Limb (tissue), 2 donors: ENCODE results near the gene DLEC1.

ENCODE experiments used
- DNase-seq, 2 donors: peaks; one replicate each; pipeline ENCODE4 v3.0.0-alpha.2; 2016; ENCODE audit errors: extremely low spot score in 2 of 2

Gene DLEC1, protein sequence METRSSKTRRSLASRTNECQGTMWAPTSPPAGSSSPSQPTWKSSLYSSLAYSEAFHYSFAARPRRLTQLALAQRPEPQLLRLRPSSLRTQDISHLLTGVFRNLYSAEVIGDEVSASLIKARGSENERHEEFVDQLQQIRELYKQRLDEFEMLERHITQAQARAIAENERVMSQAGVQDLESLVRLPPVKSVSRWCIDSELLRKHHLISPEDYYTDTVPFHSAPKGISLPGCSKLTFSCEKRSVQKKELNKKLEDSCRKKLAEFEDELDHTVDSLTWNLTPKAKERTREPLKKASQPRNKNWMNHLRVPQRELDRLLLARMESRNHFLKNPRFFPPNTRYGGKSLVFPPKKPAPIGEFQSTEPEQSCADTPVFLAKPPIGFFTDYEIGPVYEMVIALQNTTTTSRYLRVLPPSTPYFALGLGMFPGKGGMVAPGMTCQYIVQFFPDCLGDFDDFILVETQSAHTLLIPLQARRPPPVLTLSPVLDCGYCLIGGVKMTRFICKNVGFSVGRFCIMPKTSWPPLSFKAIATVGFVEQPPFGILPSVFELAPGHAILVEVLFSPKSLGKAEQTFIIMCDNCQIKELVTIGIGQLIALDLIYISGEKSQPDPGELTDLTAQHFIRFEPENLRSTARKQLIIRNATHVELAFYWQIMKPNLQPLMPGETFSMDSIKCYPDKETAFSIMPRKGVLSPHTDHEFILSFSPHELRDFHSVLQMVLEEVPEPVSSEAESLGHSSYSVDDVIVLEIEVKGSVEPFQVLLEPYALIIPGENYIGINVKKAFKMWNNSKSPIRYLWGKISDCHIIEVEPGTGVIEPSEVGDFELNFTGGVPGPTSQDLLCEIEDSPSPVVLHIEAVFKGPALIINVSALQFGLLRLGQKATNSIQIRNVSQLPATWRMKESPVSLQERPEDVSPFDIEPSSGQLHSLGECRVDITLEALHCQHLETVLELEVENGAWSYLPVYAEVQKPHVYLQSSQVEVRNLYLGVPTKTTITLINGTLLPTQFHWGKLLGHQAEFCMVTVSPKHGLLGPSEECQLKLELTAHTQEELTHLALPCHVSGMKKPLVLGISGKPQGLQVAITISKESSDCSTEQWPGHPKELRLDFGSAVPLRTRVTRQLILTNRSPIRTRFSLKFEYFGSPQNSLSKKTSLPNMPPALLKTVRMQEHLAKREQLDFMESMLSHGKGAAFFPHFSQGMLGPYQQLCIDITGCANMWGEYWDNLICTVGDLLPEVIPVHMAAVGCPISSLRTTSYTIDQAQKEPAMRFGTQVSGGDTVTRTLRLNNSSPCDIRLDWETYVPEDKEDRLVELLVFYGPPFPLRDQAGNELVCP (N-terminal part only)

DNA sequence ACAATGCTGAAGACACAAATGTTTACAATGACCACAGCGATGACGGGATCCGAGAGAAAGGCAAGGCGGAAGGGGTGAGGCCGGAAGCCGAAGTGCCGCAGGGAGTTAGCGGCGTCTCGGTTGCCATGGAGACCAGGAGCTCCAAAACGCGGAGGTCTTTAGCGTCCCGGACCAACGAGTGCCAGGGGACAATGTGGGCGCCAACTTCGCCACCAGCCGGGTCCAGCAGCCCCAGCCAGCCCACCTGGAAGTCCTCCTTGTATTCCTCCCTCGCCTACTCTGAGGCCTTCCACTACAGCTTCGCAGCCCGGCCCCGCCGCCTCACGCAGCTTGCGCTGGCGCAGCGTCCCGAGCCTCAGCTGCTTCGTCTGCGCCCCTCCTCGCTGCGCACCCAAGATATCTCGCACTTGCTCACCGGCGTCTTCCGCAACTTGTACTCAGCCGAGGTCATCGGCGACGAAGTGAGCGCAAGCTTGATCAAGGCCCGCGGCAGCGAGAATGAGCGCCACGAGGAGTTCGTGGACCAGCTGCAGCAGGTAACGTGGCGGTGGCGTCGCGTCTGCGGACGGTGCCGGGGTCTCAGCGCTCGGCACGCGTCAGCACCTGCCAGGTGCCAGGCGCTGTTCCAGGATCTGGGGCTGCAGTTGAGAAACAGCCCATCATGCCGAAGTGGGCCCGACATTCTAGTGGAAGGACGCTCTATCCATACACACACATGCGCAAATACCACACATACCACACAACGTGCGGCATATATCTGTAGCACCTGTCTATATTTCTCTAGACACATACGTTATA lies at the start of gene DLEC1:
DLEC1 (plus strand) TSS at position 108 of the 798 bp plus-strand sequence; CDS start at position 126, 18 bp downstream.
- peak; percentile 44 to 71 for DNase-seq

DNA sequence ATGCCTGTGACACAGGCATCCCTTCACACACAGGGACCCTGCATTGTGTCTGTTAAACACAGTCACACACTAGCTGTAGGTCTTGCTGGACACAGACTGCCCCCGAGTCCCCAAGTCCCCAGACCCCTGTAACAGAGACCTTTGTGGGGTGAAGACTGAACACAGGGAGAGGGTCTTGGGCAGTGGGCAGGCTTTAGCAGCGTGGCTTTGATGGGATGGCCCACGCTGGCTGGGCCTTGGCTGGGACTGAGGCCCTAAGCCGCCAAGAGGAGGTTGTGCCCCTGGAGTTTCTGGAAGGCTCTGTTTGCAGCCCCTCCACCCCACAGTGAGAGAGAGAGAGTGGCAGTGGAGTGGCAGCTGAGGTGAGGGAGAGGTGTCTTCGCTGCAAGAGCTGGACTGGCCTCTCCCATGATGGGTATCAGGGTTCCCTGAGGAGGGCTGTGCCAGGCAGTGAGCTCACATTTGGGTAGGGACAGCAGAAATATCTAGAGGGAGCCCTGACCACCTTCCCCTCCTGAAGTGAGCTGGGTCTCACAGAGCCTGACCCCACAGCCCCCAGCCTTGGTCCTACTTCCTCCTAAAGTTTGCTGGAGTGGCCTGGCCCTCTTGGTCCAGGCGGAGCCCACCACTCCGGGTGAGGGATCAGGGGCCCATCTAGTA lies 49.1 kb upstream of the DLEC1 start:
- DNase-seq, result no peak

DNA sequence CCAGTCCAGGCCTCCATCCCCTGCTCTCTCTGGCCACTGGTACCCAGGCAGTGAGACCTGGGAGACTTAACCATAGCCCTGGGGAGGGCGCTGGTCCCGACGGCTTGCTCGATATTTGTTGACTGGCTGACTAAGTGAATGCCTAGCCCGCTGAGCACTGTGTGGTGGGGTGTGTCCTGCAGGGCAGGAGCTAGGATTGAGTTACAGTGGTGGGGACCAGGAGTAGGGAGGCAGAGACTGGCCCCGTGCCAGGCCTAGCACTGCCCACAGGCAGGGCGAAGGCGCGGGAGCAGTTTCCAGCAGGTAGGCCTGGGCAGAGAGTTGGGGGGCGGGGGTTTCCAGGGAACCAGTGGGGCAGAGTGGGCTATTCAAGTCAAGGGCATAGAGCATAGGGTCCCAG lies 48.5 kb upstream of the DLEC1 start, which contains the start of gene VILL:
VILL (plus strand) TSS at position 260 of the 400 bp plus-strand sequence. CDS start 2,887 bp downstream, outside the sequence.
- peak in 1 of 2 donors; percentile 55 for DNase-seq

GRCh38 chr3:37991109-37991508 lies 47.9 kb upstream of the DLEC1 start:
- DNase-seq, result no peak

- DNase-seq, result peak in 1 of 2 donors; percentile 29
Measured at GRCh38 chr3:37991823-37992222, 47.2 kb upstream of the DLEC1 start.

DNA sequence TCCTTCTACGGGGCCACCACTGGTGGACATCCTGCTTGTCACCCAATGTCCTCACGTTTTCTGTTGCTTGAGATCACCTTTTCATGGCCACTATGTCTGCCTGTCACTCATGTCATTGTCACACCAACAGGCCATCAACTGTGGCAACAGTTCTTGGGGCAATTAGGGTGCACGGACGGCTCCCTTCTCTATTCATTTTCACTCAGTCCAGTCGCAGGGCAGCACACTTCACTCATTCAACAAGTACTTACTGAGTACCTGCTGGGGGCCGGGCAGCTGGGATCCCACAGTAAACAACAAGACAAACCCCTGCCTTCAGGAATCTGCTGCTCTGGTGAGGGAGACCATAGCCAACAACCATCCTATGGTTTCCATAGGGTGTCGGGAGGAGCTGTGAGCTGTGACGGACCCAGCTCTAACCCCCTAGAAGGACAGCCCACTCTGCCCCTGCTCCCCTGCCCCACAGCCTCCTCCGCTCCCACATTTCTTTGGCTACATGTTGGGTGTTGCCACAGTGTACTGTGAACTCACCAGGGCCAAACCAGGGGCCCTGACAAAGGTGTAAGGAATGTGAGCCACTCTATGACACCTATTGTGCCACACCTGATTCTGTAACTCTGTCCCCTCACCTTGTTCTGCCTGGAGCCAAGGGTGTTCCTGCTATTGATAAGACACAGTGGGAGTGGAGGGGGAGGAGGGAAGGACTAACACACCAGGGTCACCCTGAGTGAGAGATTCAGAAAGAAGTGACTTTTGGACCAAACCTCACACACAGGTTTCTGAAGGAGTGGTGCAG lies 46.5 kb upstream of the DLEC1 start:
- peak in 1 of 2 donors; percentile 18 for DNase-seq

GRCh38 chr3:37993067-37993455 lies 45.9 kb upstream of the DLEC1 start:
- peak in 1 of 2 donors; percentile 13 for DNase-seq

DNA sequence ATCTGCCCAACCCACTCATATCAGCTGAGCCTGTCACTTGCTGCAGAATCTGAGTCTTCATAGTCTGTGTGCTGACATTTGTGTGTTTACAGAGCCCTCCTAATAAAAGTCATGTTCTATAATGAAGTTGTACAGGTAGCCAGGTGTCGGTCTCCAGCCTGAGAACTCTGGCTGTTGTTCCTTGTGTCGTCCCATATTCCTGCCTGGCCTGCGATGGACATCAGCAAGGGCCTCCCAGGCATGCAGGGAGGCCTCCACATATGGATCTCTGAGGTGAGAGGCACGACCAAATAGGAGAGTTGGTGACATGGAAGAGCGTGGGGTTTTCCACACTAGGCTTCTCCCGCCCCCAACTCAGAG lies 45.6 kb upstream of the DLEC1 start:
- DNase-seq, result no peak

GRCh38 chr3:37993820-37994638 lies 45.0 kb upstream of the DLEC1 start:
- peak; percentile 61 to 79 for DNase-seq

- DNase-seq, result no peak
Measured at GRCh38 chr3:37994639-37994972, 44.4 kb upstream of the DLEC1 start.

- peak in 1 of 2 donors; percentile 15 for DNase-seq
Measured at GRCh38 chr3:37995652-37996641, 43.1 kb upstream of the DLEC1 start.

GRCh38 chr3:37996785-37997301 lies 42.2 kb upstream of the DLEC1 start:
- peak; percentile 68 to 84 for DNase-seq

GRCh38 chr3:37997342-37997741 lies 41.7 kb upstream of the DLEC1 start:
- no peak for DNase-seq

GRCh38 chr3:37997791-37998370 lies 41.1 kb upstream of the DLEC1 start:
- DNase-seq, result no peak

DNA sequence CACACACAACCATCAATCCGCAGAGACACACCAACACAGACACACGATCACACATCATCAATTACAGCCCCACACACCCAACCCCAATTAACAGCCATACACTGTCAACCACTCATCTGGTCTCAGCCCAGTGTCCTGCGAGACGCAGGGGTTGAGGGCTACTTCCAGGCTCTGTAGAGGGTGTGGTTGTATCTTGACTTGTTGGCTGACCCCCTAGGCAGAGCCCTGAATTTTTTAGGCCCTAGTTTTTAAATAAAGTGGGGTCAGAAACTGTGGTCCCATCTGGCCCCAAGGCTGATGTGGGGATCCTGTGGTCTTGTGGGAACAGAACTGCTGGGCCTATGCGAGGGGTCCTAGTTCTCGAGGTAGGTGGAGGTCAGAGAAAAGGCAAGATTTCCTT lies 39.2 kb upstream of the DLEC1 start:
- DNase-seq, result no peak

DNA sequence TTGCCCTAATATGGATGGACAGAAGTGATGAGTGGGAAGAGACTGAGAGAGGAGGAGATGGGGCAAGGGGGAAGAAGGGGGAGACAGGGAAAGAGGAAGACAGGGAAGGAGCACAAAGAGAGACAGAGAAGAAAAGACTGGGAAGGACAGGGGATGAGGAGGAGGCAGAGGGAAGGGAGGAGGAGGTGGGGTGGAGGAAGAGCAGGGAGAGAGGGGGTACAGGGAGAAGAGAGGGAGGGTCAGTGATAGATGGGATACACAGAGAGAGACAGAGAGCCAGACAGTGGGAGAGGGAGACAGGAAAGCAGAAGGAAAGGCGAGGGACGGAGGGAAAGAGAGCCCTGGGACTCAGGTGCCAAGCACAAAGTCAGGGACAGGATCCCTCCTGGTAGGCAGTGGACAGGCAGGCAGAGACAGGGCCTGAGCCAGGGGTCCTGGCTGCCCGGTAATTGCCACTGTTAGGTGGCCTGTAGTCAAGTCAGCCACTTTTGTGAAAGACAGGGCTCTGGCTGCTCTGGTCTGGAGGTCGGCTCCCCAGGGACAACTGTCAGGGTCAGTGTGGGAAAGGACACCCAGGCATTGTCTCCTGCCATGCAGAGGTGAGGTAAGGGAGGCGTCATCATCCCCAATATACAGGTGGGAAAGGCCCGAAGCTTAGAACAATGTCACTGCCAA lies 38.6 kb upstream of the DLEC1 start:
- no peak for DNase-seq
